HAP-1 (cell line): ENCODE results near the gene AKR1C1.
"Not testable (repeated sequence)": the region's sequence is repeated elsewhere in the genome, so short reads cannot be mapped to it uniquely, and the experiment has no call there.

Experiments
- DNase-seq, 2 experiments: peaks; one replicate each; pipeline ENCODE4 v3.0.0-alpha.2; 2016 to 2020; ENCODE audit warnings: low spot score in 2 of 2
- H3K27me3 ChIP-seq: fragments of 250-450 bp; sonication (Bioruptor Pico); 2 replicates; pipeline ENCODE4 v1.5.1; 2020; ENCODE audit warnings: low read depth, mild to moderate bottlenecking, moderate library complexity
- H3K36me3 ChIP-seq: fragments of 250-450 bp; sonication (Bioruptor Pico); replicated peaks from 2 replicates; pipeline ENCODE4 v1.5.1; 2020; ENCODE audit warnings: mild to moderate bottlenecking
- H3K4me1 ChIP-seq: fragments of 250-450 bp; sonication (Bioruptor Pico); 2 replicates; pipeline ENCODE4 v1.5.1; 2020; ENCODE audit warnings: mild to moderate bottlenecking
- H3K4me3 ChIP-seq: fragments of 250-450 bp; sonication (Bioruptor Pico); 2 replicates; pipeline ENCODE4 v1.5.1; 2020; ENCODE audit warnings: mild to moderate bottlenecking, moderate library complexity
- H3K9me3 ChIP-seq: fragments of 250-450 bp; sonication (Bioruptor Pico); 2 replicates; pipeline ENCODE4 v1.5.1; 2020; ENCODE audit warnings: mild to moderate bottlenecking, moderate library complexity
- in situ Hi-C: fragments of 300-500 bp; cut with MboI; formaldehyde crosslinking; loops from 3 replicates; pipeline ENCODE4 v1.14.3; 2020; ENCODE audit warnings: low sequenced_read_pairs, inconsistent platforms, mixed read lengths

AKR1C1 gene

DNA sequence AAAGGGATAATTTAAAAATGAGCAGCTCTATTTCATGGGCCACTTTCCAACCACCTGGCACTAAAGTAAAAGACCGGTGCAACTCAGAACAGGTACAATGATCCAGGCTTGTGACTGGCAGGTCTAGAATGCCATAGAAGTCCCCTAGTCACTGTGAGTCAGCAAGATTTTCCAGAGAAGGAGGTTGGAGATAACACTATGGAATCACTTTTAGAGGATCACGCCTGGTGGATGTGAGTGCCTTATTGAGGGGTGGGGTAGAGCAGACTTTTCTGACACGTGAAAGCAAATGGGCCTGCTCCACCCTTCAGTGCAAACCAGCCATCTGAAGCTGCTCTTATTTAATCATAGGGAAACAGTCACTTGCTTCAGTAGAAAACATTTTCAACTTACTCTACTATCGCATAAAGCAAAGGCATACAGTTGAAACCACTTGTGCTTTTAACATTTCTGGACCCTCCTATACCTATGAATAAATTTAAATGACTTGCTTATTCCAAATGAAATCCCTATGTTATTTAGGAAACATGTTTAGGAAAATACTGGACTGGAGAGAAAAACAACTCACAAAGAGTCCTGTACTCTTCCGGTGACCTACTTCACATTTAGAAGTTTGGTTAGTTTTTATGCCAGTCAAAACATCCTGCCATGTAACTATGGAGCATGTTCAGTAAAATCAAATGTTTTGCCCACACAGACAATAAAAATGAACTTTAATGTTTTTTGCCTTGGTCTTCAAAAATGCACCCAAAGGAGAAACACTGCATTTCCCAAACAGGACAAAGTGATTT, 21.5 kb upstream of the AKR1C1 start:
- H3K27me3 ChIP-seq: no peaks in the 10 kb centered on the region
- no peak overlapping the region for H3K4me3 ChIP-seq
- peaks cover 26% of the 10 kb centered on the region for H3K4me1 ChIP-seq
- H3K9me3 ChIP-seq: no peaks in the 10 kb centered on the region
- DNase-seq: no peak
- no peaks in the 10 kb centered on the region for H3K36me3 ChIP-seq
- in situ Hi-C loops: no loop called here

- H3K4me3 ChIP-seq, H3K36me3 ChIP-seq, in situ Hi-C loops, H3K9me3 ChIP-seq, H3K27me3 ChIP-seq, DNase-seq: not testable (repeated sequence)
- H3K4me1 ChIP-seq: peaks cover 38% of the 10 kb centered on the region
These were observed 20.3 kb upstream of the AKR1C1 start for GRCh38 chr10:4942931-4943330.

DNA sequence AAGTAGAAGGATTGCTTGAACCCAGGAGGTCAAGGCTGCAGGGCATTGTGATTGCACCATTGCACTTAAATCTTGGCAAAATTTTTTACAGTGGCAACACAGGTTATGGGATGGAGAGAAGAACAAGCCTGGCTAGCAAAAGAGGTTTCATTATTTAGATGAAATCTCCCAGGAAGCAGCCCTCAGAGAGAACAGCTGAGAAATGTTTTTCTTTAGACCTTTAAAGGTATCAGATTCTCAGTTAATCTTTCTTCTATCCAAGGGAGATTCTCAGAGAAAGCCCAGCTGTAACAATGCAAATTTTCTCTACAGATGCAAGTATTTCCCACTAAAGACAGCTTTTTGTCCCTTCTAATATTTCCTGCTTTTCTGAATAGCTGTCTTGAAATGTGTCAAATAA, 19.8 kb upstream of the AKR1C1 start:
- H3K4me1 ChIP-seq: peaks cover 40% of the 10 kb centered on the region
- H3K27me3 ChIP-seq, in situ Hi-C loops, H3K4me3 ChIP-seq, DNase-seq, H3K9me3 ChIP-seq, H3K36me3 ChIP-seq: not testable (repeated sequence)

GRCh38 chr10:4943821-4944220, 19.4 kb upstream of the AKR1C1 start:
- no peaks in the 10 kb centered on the region for H3K27me3 ChIP-seq
- H3K9me3 ChIP-seq: no peaks in the 10 kb centered on the region
- in situ Hi-C loops: no loop called here
- peaks cover 40% of the 10 kb centered on the region for H3K4me1 ChIP-seq
- H3K4me3 ChIP-seq: no peak overlapping the region
- DNase-seq: no peak
- H3K36me3 ChIP-seq: no peaks in the 10 kb centered on the region

DNA sequence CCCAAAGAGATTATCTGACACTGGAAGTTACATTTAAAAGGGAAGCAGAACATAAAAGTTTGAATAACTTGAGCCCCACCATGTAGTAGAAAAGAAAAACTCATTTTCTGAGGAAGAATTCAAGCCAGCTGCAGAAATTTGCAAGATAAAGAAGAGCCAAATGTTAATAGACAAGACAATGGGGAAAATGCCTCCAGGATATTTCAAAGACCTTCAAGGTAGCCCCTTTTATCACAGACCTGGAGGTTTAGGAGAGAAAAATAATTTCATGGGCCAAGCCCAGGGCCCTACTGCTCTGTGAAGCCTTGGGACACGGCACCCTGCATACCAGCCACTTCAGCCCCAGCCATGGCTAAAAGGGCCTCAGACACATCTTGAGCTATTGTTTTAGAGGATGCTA, 18.4 kb upstream of the AKR1C1 start:
- H3K4me3 ChIP-seq: no peak overlapping the region

GRCh38 chr10:4945766-4946717, 17.2 kb upstream of the AKR1C1 start:
- in situ Hi-C loops: no loop called here
- H3K4me3 ChIP-seq: no peak overlapping the region
- H3K9me3 ChIP-seq: no peaks in the 10 kb centered on the region
- no peaks in the 10 kb centered on the region for H3K27me3 ChIP-seq
- no peak for DNase-seq
- H3K36me3 ChIP-seq: no peaks in the 10 kb centered on the region
- peaks cover 40% of the 10 kb centered on the region for H3K4me1 ChIP-seq

More for the DNA sequence above, 18.4 kb upstream of the AKR1C1 start:
- Histone ChIP-seq H3K4me1 (peaks cover 40% of the 10 kb centered on the region), H3K36me3 (no peaks in the 10 kb centered on the region), H3K9me3 (no peaks in the 10 kb centered on the region), H3K27me3 (no peaks in the 10 kb centered on the region)
- DNase-seq: peak; percentile 76 to 95
- in situ Hi-C loops: no loop called here

DNA sequence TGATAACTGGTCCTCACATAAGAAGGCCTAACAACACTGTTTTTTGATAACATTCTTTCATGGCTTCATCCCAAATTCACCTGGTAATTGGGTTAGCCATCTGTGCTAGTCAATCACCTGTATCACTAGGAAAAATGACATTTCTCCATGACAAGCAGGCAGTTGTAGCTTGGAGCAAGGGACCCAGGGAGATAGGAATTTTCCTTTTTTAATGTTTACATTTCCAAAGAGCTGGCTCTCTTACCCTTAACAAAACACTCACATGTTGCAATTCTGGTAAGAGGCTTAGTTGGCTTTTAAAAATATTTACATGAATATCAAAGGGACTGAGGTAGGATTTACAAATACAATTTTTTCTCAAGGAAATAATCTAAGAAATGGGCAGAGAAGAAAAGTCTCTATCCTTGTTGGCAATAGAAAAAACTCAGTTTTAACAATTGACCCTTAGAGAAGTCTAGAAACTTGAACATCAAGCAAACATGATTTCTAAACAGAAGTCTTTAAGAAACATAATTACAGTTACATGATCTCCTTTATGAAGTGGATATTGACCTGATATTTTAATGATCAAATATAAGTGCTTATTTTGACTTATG, 16.1 kb upstream of the AKR1C1 start:
- Histone ChIP-seq H3K27me3 (no peaks in the 10 kb centered on the region), H3K4me3 (no peak overlapping the region), H3K36me3 (no peaks in the 10 kb centered on the region), H3K4me1 (peaks cover 44% of the 10 kb centered on the region), H3K9me3 (no peaks in the 10 kb centered on the region)
- peak in 1 of 2 experiments; percentile 55 for DNase-seq
- in situ Hi-C loops: no loop called here

DNA sequence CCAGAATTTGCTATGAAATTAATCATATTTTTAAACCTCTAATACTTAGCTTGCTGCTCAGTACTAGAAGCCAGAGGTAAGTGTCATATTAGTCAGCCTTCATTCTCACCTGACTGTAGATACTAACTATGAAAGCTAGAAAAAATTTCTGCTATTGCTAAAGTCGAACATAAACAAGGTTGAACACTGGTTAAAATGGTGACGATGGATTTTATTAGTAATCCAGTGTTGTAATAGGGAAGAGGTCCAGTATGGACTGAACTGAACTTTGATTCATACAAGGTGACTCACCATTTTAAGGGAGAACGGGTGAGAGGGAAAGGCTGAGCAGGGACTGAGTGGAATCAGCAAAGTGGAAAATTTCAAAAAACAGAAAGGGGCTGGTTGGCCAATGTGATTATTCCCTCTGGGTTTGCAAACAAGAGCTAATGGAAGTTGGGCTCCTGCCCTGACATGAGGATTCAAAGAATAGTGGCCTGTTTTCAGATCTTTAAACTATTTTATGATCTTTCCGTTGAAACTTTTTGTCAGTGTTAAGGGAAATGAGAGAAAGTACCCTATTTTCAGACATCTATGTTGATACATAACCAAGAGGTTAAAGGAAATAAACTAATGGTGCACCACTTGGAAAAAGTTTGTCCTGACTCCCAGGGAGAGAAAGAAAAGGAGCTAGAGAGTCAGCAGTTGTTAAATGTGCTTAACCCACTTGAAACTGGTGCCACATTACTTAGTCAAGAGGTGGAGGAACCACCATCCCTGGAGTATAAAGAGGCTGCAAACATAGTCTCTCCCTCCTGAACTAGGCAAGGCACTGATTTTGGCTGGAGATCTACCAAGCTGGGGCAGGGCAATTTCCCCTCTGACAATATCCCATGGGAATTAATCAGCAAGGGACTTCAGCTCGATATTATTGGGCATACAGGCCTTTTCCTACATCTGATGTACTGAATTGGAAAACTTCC, 15.3 kb upstream of the AKR1C1 start:
- no peak for DNase-seq

GRCh38 chr10:4951512-4952162, 11.6 kb upstream of the AKR1C1 start:
- in situ Hi-C loops, H3K36me3 ChIP-seq, H3K27me3 ChIP-seq, H3K4me3 ChIP-seq, H3K9me3 ChIP-seq: not testable (repeated sequence)
- peaks cover 24% of the 10 kb centered on the region for H3K4me1 ChIP-seq
- peak in 1 of 2 experiments; percentile 39 for DNase-seq

More for the DNA sequence above, 15.3 kb upstream of the AKR1C1 start:
- Histone ChIP-seq H3K4me3 (no peak overlapping the region), H3K36me3 (no peaks in the 10 kb centered on the region), H3K4me1 (peaks cover 49% of the 10 kb centered on the region), H3K27me3 (no peaks in the 10 kb centered on the region), H3K9me3 (no peaks in the 10 kb centered on the region)
- in situ Hi-C loops: no loop called here

DNA sequence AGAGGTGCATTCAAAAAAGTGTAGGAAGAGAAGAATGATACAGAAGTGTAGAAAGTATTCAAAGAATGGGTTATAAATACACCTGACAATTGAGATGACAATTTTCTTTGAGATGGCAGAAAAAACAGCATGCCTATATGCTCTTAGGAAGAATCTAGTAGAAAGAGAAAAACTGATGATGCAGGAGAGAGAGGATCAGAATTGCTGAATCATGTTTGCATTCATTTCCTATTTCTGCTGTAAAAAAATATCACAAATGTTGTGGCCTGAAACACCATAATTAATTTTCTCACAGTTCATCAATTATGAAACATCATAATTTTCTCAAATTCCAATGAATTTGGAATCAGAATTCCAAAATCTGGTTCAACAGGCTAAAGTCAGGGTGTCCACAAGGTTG, 9.8 kb upstream of the AKR1C1 start:
- H3K27me3 ChIP-seq: no peaks in the 10 kb centered on the region
- no peaks in the 10 kb centered on the region for H3K36me3 ChIP-seq
- H3K4me3 ChIP-seq: no peak overlapping the region
- peaks cover 10% of the 10 kb centered on the region for H3K4me1 ChIP-seq
- DNase-seq: no peak
- in situ Hi-C loops: no loop called here
- no peaks in the 10 kb centered on the region for H3K9me3 ChIP-seq

DNA sequence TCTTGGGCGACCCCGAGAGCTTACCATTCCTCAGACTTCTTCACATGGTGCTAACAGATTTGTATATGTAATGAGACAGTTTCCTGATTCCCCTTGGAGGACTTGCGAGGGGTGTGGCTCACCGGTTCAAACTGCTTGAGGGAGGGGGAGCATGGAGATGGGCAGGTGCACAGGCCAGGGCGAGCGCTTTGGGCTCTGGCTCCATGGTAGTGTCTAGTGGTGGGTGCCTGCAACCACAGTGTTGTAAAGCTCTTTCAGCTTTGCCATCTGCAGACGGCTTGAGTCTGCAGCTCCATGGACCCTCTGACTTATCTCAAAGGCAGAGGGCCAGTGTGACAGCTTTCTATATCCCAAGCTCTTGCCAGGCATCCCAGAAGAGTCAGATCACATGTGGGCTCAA, 7.1 kb upstream of the AKR1C1 start:
- DNase-seq, H3K4me3 ChIP-seq, H3K9me3 ChIP-seq, H3K36me3 ChIP-seq, in situ Hi-C loops, H3K27me3 ChIP-seq, H3K4me1 ChIP-seq: not testable (repeated sequence)

- H3K27me3 ChIP-seq, H3K9me3 ChIP-seq, H3K4me3 ChIP-seq, H3K36me3 ChIP-seq, DNase-seq, in situ Hi-C loops, H3K4me1 ChIP-seq: not testable (repeated sequence)
These were observed 6.1 kb upstream of the AKR1C1 start for GRCh38 chr10:4956955-4957645.
